H1 (cell line): ENCODE data around the gene TK2. TPM values are rescaled to one million over a fixed set of nuclear protein-coding genes. Genes with fewer than 3 reads are reported as not detected.

Source experiments
- ATF3 ChIP-seq: IDR thresholded peaks from 2 replicates; pipeline ENCODE4 v1.6.1; 2011; ENCODE audit warnings: low read depth, mild to moderate bottlenecking, low read length; ENCODE audit not compliant: insufficient read depth
- CBX5 ChIP-seq: fragments of 300-800, 300-1000 bp; sonication (generic); IDR thresholded peaks from 2 replicates; pipeline ENCODE4 v1.7.1; 2016; ENCODE audit warnings: antibody characterized with exemption, low read length, low read depth
- CBX8 ChIP-seq: fragments of 300-800, 300-1000 bp; sonication (generic); IDR thresholded peaks from 2 replicates; pipeline ENCODE4 v1.7.1; 2016; ENCODE audit warnings: low read depth, low read length, borderline replicate concordance
- RAD21 ChIP-seq, 2 experiments: IDR thresholded peaks in 1 of 2; conservative IDR thresholded peaks in 1 of 2; 2 replicates each; pipeline ENCODE4 v1.6.1; 2011; ENCODE audit warnings: low read depth in 2 of 2, low read length in 2 of 2, improper control_type of control experiment in 1 of 2, inconsistent platforms in 1 of 2, mild to moderate bottlenecking in 1 of 2, moderate library complexity in 1 of 2
- SIX5 ChIP-seq: IDR thresholded peaks from 2 replicates; pipeline ENCODE4 v1.6.1; 2011; ENCODE audit warnings: mild to moderate bottlenecking, low read depth, low read length
- polyA plus RNA-seq, 7 experiments: library from polyadenylated mRNA; depleted of rRNA in 3 of 7; stranded (reverse) in 5 of 7; unstranded in 2 of 7; fragments of >200 nt in 5 of 7; fragments of 200-250 nt in 2 of 7; gene quantifications; 1 replicate in 5 of 7; 2 replicates in 1 of 7; 4 replicates in 1 of 7; pipeline versions ENCODE4 v1.2.1 to v1.2.3, GENCODE V29; 2011 to 2013; ENCODE audit warnings: missing spikeins in 2 of 7, mixed read lengths in 2 of 7
- total RNA-seq: library from RNA; stranded (reverse); fragmentation: NEBNext Ultra II Directional; extraction: Animal tissue kit (Norgen Biotek cat#: 25700); gene quantifications from 2 replicates; pipeline ENCODE4 v1.2.1, GENCODE V29; 2021

Gene TK2
- total and polyA plus RNA-seq, 2 of the 8 experiments (the other 6 are each of a cell fraction or from before 2014, with no cell fraction given) = 2.7 to 3.6 TPM

- no peak for TF ChIP-seq SIX5
- TF ChIP-seq CBX8 = no peak
- TF ChIP-seq RAD21 (IDR thresholded peaks at IDR 0.05 in 1 of 2, conservative IDR thresholded peaks at IDR 0.05 in 1 of 2; ENCODE audit: low read depth in 2 of 2, low read length in 2 of 2) = peak; percentile 93 to 94
- TF ChIP-seq ATF3 = no peak
- no peak for TF ChIP-seq CBX5
Measured at GRCh38 chr16:66588981-66589713, 39.2 kb upstream of the TK2 start (continued).
